ENCODE results near the gene PEX16.

DNA sequence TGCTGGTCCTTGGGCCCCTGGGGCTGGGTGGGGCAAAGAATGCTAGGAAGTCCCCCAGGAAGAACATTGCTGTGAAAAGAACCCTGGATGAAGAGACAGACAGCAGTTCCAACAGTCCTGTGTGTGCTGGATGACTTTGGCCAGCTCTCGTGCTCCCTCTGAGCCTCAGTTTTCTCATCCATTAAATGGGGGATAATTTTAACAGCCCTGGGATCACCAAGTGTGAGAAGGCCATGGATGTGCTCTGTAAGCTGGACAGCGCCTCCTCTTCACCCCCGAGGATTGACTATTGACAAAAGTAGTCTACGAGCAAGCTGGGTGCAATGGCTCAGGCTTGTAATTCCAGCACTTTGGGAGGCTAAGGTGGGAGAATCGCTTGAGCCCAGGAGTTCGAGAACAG is 7.2 kb upstream of the PEX16 start:
- TF ChIP-seq, protein P1, sequence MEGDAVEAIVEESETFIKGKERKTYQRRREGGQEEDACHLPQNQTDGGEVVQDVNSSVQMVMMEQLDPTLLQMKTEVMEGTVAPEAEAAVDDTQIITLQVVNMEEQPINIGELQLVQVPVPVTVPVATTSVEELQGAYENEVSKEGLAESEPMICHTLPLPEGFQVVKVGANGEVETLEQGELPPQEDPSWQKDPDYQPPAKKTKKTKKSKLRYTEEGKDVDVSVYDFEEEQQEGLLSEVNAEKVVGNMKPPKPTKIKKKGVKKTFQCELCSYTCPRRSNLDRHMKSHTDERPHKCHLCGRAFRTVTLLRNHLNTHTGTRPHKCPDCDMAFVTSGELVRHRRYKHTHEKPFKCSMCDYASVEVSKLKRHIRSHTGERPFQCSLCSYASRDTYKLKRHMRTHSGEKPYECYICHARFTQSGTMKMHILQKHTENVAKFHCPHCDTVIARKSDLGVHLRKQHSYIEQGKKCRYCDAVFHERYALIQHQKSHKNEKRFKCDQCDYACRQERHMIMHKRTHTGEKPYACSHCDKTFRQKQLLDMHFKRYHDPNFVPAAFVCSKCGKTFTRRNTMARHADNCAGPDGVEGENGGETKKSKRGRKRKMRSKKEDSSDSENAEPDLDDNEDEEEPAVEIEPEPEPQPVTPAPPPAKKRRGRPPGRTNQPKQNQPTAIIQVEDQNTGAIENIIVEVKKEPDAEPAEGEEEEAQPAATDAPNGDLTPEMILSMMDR (IDR thresholded peaks at IDR 0.05; ENCODE audit: low read depth, low read length): no peak
- no peak for TF ChIP-seq POLR2A (IDR thresholded peaks at IDR 0.05; ENCODE audit: extremely low read depth, insufficient read length)
- TF ChIP-seq, protein P2, sequence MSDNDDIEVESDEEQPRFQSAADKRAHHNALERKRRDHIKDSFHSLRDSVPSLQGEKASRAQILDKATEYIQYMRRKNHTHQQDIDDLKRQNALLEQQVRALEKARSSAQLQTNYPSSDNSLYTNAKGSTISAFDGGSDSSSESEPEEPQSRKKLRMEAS (IDR thresholded peaks at IDR 0.05; ENCODE audit: low read depth, low read length): no peak
